ENCODE results near the gene SLC6A12.

DNA sequence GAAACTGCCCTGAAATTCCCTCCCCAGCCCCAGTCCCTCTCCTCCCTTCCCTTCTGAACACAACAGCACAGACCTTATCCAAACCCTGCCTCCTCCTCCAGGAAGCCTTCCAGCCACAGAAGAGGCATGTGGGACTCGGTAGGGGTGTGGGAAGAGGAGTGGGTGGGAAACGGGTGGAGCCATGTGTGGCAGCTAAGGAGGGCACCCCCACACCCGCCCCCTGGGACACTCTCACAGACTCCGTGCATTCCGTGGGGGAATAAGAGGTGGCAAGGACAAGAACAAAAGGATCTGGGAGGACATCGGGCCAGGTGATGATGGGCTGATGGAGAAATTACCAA lies 24.4 kb downstream of the SLC6A12 start:
- TF ChIP-seq, protein P1, sequence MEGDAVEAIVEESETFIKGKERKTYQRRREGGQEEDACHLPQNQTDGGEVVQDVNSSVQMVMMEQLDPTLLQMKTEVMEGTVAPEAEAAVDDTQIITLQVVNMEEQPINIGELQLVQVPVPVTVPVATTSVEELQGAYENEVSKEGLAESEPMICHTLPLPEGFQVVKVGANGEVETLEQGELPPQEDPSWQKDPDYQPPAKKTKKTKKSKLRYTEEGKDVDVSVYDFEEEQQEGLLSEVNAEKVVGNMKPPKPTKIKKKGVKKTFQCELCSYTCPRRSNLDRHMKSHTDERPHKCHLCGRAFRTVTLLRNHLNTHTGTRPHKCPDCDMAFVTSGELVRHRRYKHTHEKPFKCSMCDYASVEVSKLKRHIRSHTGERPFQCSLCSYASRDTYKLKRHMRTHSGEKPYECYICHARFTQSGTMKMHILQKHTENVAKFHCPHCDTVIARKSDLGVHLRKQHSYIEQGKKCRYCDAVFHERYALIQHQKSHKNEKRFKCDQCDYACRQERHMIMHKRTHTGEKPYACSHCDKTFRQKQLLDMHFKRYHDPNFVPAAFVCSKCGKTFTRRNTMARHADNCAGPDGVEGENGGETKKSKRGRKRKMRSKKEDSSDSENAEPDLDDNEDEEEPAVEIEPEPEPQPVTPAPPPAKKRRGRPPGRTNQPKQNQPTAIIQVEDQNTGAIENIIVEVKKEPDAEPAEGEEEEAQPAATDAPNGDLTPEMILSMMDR (IDR thresholded peaks at IDR 0.05; ENCODE audit: low read length), result no peak
- TF ChIP-seq EZH2 (IDR thresholded peaks at IDR 0.05; ENCODE audit: borderline replicate concordance, low read length), result no peak
